Glomerular endothelial cell (primary cell): ENCODE results near the gene ELK1. TPM values are rescaled to one million over a fixed set of nuclear protein-coding genes. Genes with fewer than 3 reads are reported as not detected.
A peak's percentile ranks its signal among the peaks of the same experiment; 100 is the strongest.
"Not testable (repeated sequence)": the region's sequence is repeated elsewhere in the genome, so short reads cannot be mapped to it uniquely, and the experiment has no call there.

Source experiments
- DNase-seq: peaks from one replicate; pipeline ENCODE4 v3.0.0-alpha.2; 2011; ENCODE audit warnings: low read depth, low spot score; ENCODE audit errors: extremely low read depth
- total RNA-seq: library from RNA; depleted of rRNA; stranded (reverse); fragments of >200 nt; gene quantifications from 2 replicates; pipeline ENCODE4 v1.2.3, GENCODE V29; 2015

The ELK1 gene, protein sequence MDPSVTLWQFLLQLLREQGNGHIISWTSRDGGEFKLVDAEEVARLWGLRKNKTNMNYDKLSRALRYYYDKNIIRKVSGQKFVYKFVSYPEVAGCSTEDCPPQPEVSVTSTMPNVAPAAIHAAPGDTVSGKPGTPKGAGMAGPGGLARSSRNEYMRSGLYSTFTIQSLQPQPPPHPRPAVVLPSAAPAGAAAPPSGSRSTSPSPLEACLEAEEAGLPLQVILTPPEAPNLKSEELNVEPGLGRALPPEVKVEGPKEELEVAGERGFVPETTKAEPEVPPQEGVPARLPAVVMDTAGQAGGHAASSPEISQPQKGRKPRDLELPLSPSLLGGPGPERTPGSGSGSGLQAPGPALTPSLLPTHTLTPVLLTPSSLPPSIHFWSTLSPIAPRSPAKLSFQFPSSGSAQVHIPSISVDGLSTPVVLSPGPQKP
- total RNA-seq, result 20.0 and 26.1 TPM in 2 replicates

- peak; percentile 63 for DNase-seq
Measured at GRCh38 chrX:47650164-47651042, at the start of gene ELK1. ELK1 (minus strand) TSS chrX:47650563; CDS start chrX:47641441, 9,122 bp downstream.

- DNase-seq, result no peak
Measured at GRCh38 chrX:47697181-47697580, 46.8 kb upstream of the ELK1 start.

- no peak for DNase-seq
Measured at GRCh38 chrX:47690175-47690574, 39.8 kb upstream of the ELK1 start.

DNA sequence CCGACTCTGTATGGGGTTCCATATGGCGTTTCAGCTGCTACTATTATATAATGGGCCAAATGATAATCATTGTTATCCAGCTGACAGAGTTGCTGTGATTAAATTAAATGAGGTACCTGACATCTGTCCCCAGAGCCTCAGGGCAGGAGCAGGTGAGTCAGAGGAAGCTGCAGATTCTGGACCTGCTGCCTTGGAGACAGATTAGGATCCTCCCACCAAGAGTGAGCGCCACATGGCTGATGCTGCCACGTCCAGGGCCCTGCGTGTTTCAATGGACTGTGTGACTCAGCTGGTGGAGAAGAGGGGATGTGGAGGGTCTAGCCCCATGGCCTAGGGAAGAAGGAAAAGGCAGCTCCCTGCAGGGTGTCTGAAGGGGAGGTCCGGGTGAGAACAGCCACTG is 36.9 kb upstream of the ELK1 start:
- DNase-seq, result no peak

GRCh38 chrX:47683829-47684205 is 33.5 kb upstream of the ELK1 start:
- no peak for DNase-seq

DNA sequence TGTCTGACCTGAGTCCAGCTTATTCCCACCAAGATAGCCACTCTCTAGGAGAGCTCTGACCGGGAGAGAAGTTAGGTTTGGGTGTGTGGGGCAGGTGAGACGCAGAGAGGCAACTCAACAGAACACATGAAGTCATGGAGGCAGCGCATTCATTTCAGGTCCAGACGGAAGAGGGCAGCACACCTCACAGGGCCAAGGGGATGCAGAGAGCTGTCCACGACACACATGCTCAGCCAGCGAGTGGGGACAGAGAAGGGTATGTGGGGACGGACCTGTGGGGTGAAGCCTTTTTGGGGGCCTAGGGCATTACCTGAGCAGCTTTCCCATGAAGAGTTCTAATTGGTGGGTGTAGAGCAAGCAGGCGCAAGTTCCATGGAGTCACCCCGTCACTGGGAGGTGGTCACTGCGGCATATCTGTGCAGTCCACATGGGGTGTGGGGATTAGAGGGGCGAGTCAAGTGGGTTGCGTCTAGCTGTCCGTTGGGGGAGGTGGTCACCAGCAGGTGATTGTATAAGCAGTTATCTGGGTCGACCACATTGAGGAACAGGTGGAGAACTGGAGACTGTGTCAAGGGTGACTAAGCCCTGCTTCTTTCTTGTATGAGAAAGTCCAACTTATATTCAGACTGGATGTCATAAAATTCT is 32.9 kb upstream of the ELK1 start:
- DNase-seq, result no peak

DNA sequence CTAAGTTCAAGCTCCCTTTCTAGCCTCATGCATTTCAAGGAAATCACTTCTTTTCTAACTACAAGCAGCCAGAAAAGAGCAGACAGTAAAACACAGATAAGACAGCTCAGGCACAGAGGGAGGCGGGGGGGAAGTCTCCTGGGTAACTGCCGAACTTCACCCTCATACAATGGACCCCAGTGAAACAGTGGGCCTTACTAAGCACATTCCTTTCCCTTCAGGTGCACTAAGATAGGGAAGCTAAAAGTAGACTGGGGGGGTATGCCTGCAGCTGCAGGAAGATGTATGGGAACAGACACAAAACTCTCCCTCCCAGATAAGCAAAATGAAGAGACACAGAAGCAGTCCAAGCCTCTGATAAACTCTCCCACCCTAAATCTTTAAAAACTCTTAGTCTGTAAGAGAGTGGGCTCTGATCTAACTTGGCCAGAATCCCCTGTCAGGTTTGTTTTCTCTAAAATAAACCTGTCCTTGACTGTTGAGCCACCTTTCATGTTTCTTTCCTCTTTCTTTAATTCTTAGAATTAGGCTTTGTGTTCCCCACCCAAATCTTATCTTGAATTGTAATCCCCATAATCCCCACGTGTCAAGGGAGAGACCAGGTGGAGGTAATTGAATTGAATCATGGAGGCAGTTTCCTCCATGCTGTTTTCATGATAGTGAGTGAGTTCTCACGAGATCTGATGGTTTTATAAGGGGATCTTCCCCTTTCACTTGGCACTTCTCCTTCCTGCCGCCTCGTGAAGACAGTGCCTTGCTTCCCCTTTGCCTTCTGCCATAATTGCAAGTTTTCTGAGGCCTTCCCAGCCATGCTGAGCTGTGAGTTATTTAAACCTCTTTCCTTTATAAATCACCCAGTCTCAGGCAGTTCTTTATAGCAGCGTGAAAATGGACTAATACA is 25.8 kb upstream of the ELK1 start:
- not testable (repeated sequence) for DNase-seq

DNA sequence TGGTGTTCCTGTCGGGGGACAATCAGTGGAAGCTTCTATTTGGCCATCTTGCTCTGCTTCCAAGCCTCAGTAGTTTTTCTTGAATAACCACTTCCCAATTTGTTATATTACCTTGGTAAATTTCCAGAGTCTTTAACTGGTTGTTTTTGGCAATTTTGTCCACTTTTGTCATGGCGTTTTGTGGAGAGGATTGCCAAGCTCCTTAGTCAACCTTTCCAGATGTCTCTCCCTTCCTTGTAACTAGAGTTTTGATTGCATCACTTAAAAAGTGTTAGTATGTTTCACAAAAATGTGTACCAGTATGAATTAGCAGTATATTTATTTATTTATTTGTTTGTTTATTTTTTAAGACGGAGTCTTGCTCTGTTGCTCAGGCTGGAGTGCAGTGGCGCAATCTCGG is 24.4 kb upstream of the ELK1 start:
- DNase-seq, result no peak

GRCh38 chrX:47665797-47666196 is 15.4 kb upstream of the ELK1 start:
- not testable (repeated sequence) for DNase-seq

GRCh38 chrX:47664737-47665136 is 14.4 kb upstream of the ELK1 start:
- DNase-seq, result no peak

DNA sequence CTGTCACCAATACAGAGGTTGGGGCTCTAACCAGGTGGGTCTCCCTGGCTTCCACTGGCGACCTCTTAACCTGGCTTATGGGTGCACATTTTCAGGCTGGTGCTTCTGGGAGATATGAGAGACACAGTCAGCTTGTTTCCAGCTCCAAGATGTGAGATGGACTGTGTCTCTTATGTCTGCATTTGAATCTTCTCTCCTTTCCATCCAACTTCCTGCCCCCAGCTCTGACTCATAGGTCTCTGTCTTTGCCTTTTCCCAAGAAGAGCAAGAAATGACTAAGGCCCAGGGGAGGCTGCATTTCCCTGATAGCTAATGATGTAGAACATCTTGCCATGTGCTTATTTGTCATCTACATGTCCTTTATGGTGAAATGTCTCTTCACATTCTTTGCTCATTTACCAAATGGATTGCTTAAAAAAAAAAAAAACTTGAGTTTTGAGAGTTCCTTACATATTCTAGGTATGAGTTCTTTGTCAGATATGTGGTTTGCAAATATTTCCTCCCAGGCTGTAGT is 11.8 kb upstream of the ELK1 start:
- DNase-seq, result no peak

- DNase-seq, result no peak
Measured at GRCh38 chrX:47661539-47661938, 11.2 kb upstream of the ELK1 start.

GRCh38 chrX:47659421-47659726 is 9.0 kb upstream of the ELK1 start:
- no peak for DNase-seq

GRCh38 chrX:47658684-47659420 is 8.5 kb upstream of the ELK1 start, which contains the start of gene UXT:
UXT (minus strand) TSS chrX:47659180; CDS start chrX:47658927, 253 bp downstream.
- DNase-seq, result no peak

- no peak for DNase-seq
Measured at GRCh38 chrX:47658301-47658683, 7.9 kb upstream of the ELK1 start.

DNA sequence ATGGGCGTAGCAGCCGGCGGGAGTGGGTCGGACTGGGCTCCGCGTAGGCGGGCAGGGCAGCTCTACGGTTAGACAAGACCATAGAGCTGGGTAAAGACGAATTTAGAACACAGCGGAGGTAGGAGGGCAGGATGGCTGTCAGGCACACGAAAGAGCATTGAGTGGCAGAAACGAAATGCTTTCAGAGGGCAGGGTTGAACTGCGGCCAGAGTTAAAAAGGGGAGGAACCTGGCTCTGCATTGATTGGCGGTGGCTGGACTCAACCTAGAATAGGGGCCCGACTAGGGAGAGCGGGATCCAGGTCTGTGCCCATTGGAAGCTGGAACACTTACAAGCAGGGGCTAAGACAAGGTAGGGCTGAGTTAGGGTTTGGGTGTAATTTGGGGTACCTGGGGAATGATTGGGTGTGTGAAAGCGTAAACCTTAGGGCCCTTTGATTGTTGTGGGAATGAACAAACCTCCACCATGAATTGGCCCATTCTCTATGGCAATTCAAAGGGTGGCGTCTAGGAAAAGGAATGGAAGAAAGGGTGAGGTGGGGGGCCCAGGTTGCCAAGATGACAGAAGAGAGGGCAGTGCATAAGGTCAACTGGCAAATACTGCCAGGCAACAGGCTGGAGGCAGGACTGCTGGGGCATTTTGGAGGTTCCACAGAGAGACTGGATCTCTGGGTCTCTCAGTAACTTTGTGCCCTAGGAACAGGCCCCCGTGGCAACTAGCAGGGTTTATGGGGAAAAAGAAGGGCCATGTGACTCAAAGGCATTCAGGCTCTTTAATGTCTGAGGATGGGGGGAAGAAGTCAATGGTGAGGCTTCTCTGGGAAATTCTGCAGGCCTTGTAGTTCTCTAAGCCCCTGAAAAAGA is 911 bp upstream of the ELK1 start:
- no peak for DNase-seq

DNA sequence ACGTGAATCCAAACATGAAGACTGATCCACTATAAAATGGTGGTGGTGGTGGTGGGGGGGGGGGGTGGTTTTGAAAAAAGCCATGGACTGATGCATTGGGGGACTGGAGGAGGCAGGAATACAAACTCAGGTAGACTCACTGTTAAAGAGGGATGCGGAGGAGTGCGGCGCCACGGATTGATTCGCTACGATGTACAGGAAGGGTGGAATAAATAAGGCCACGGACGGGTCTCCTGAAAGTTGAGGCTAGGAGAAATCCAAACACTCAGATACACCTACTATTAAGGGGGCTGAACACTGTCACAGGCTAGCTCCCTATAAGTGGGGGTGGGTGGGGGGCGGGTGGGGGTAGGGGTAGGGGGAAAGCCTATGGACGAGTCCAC is 591 bp downstream of the ELK1 start:
- DNase-seq, result no peak

DNA sequence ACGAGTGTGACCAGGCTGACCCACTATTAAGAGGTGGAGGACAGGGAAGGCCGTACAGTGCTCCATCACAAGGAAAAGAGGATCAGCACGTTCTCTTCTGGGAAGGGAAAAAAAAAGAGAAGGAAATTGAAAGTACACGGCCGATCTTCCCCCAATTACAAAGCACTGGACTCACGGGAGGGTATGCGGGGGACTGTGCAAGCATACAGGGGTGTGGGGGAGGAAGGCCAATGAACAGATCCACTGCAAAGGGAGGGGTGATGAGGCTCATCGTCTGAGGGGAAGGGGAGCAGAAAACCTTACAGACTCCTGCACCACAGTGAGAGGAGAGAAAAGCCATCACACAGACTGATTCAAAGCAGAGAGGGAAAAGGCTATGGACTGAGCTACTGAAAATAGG is 1.1 kb downstream of the ELK1 start:
- no peak for DNase-seq

DNA sequence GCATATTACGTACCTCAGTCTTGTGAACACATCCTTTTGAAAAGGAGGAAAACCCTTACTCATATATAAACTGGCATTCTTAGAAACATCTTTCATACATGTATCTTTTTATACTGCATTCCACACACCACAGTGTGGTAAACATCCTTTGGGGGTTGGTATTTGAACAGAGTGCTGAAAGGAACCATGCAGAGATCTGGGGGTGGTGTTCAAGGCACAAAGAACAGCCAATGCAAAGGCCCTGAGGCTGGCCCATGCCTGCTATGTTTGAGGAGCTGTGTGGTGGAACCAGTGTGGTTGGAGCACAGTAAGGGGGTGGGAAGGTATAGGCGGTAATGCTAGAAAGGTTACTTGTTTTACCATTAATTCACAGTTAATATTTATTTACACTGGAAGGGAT is 2.0 kb downstream of the ELK1 start:
- DNase-seq, result no peak
